Measurements from ENCODE around the gene MARVELD3. TPM values are rescaled to one million over a fixed set of nuclear protein-coding genes. Genes with fewer than 3 reads are reported as not detected.

Gene MARVELD3
- total RNA-seq, 4 donors from 2014 or later = not detected

GRCh38 chr16:71648162-71648561 is 22.2 kb downstream of the MARVELD3 start:
- TF ChIP-seq CTCF (IDR thresholded peaks at IDR 0.05; ENCODE audit: low read depth) = no peak

- TF ChIP-seq CTCF (IDR thresholded peaks at IDR 0.05; ENCODE audit: low read depth) = no peak
Observed at GRCh38 chr16:71648921-71649320, 22.9 kb downstream of the MARVELD3 start.

DNA sequence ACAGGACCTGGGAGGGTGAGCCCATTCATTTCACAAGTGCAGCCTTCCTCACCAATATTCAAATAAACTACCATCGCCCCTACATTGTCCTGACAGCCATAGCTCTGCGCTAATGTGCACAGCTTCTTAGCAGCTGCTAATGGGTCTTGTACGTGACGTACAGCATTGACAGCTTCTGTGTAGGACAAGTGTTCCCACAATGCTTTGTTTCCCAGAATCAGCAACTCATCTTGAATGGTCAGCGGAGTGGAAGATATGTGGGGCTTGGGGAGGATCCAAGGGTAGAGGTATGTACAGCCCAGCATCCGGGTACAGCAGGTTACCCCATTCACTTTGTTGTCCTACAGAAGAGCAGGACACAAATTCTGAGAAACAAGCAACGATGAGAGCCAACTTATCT is 23.7 kb downstream of the MARVELD3 start:
- no peak for TF ChIP-seq CTCF (IDR thresholded peaks at IDR 0.05; ENCODE audit: low read depth)

GRCh38 chr16:71658771-71659170 is 32.8 kb downstream of the MARVELD3 start:
- no peak for TF ChIP-seq CTCF (IDR thresholded peaks at IDR 0.05; ENCODE audit: low read depth)

DNA sequence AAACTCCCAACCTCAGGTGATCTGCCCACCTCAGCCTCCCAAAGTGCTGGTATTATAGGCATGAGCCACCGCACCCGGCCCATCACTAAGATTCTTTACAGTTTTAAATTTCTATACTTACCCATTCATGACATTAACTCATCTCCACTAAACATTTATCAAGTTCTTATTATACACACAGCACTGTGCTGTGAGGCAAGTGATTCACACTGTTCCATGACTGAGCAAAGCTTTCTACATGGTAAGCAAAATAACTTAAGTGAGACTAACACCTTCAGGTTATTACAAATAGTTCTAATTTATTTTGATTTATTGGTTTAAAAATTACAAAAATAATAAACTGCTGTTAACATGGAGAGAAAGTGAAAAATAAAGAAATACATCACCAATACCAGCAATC is 33.5 kb downstream of the MARVELD3 start:
- no peak for TF ChIP-seq CTCF (IDR thresholded peaks at IDR 0.05; ENCODE audit: low read depth)

DNA sequence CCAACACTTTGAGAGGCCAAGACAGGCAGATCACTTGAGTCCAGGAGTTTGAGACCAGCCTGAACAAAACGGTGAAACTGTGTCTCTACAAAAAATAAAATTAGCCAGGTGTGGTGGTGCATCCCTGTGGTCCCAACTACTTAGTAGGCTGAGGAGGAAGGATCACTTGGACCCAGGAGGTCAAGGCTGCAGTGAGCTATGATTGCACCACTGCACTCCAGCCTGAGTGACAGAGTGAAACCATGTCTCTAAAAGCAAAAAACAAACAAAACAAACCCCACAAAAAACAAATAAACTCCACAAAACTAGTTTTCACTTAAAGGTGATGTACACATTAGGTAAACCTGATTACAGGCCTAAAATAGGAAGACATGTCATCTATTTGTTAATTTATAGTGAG is 40.3 kb downstream of the MARVELD3 start:
- TF ChIP-seq CTCF (IDR thresholded peaks at IDR 0.05; ENCODE audit: low read depth) = no peak

GRCh38 chr16:71666928-71667707 is 41.1 kb downstream of the MARVELD3 start:
- TF ChIP-seq CTCF (IDR thresholded peaks at IDR 0.05; ENCODE audit: low read depth) = no peak

Data from subcutaneous adipose tissue (tissue), 4 donors.